Stimulated activated CD4-positive, alpha-beta T cell treated with anti-CD3 and anti-CD28 coated beads, Interleukin-4, amount 100 ng/mL, for 48 hours (primary cell): Measurements from ENCODE around the gene RIOK1.

Experiments
- DNase-seq, 2 donors: peaks; one replicate each; pipeline ENCODE4 v3.0.0-alpha.2; 2020; ENCODE audit warnings: low read depth in 2 of 2

Gene RIOK1

GRCh38 chr6:7409740-7410139 is 20.1 kb downstream of the RIOK1 start:
- DNase-seq: no peak

- DNase-seq: no peak
Measured at GRCh38 chr6:7410851-7411250, 21.2 kb downstream of the RIOK1 start.

- DNase-seq: no peak
Measured at GRCh38 chr6:7411328-7411727, 21.7 kb downstream of the RIOK1 start.

GRCh38 chr6:7413151-7413823 is 23.7 kb downstream of the RIOK1 start:
- no peak for DNase-seq

- no peak for DNase-seq
Measured at GRCh38 chr6:7414811-7415210, 25.2 kb downstream of the RIOK1 start.

- DNase-seq: no peak
Measured at GRCh38 chr6:7417684-7418083, 28.1 kb downstream of the RIOK1 start.

- DNase-seq: no peak
Measured at GRCh38 chr6:7418238-7418905, 28.8 kb downstream of the RIOK1 start.

GRCh38 chr6:7419065-7419464 is 29.5 kb downstream of the RIOK1 start:
- DNase-seq: no peak

- no peak for DNase-seq
Measured at GRCh38 chr6:7421066-7421465, 31.5 kb downstream of the RIOK1 start.

- DNase-seq: no peak
Measured at GRCh38 chr6:7424058-7424457, 34.5 kb downstream of the RIOK1 start.

- no peak for DNase-seq
Measured at GRCh38 chr6:7424967-7425807, 35.6 kb downstream of the RIOK1 start.

GRCh38 chr6:7425808-7426190 is 36.2 kb downstream of the RIOK1 start:
- DNase-seq: no peak

GRCh38 chr6:7426447-7427169 is 37.0 kb downstream of the RIOK1 start:
- DNase-seq: no peak

GRCh38 chr6:7431313-7431673 is 41.7 kb downstream of the RIOK1 start:
- DNase-seq: no peak

- no peak for DNase-seq
Measured at GRCh38 chr6:7431674-7432390, 42.2 kb downstream of the RIOK1 start.

GRCh38 chr6:7432391-7433120 is 42.9 kb downstream of the RIOK1 start:
- no peak for DNase-seq

- no peak for DNase-seq
Measured at GRCh38 chr6:7433121-7433617, 43.6 kb downstream of the RIOK1 start.

GRCh38 chr6:7434672-7435071 is 45.1 kb downstream of the RIOK1 start:
- no peak for DNase-seq

- no peak for DNase-seq
Measured at GRCh38 chr6:7438011-7438410, 48.4 kb downstream of the RIOK1 start.

GRCh38 chr6:7439228-7439627 is 49.6 kb downstream of the RIOK1 start:
- DNase-seq: no peak

- DNase-seq: no peak
Measured at GRCh38 chr6:7440476-7440875, 50.9 kb downstream of the RIOK1 start.
